ENCODE measurements around the gene NCAPD2. TPM values are rescaled to one million over a fixed set of nuclear protein-coding genes. Genes with fewer than 3 reads are reported as not detected.

The NCAPD2 gene
- total and polyA plus RNA-seq, 12 donors, result 5.4 to 18.8 (median 12.2) TPM

- no peak for DNase-seq
- peaks cover 4 to 31% (median 27%) of the 10 kb centered on the region in 9 donors for H3K4me1 ChIP-seq
- no peaks in the 10 kb centered on the region for H3K27me3 ChIP-seq
- H3K9me3 ChIP-seq, result no peaks in the 10 kb centered on the region
- 7 to 9% methylated on average over 11 of the region's 11 CpGs for WGBS, 2 donors
- peak overlapping the region; percentile 56 to 85 (median 68) for H3K4me3 ChIP-seq
- TF ChIP-seq CTCF (IDR thresholded peaks at IDR 0.05), result no peak
- H3K27ac ChIP-seq, result peak overlapping the region; percentile 92 to 100 (median 98)
- peak in 6 of 8 donors; percentile 1 to 22 (median 8) for ATAC-seq
- H3K36me3 ChIP-seq, result peaks cover 0 to 51% (median 13%) of the 10 kb centered on the region in 9 donors
- intact Hi-C loops (cut with DNase I), result loop anchor here in 1 of 10 donors (5.0 kb wide), 1 partner anchor 81 kb away; the partner anchor contains the start of gene GAPDH
Observed at GRCh38 chr12:6450869-6451347, 43.0 kb upstream of the NCAPD2 start.

- 0 to 2% methylated on average over 27 of the region's 27 CpGs for WGBS, 2 donors
- intact Hi-C loops (cut with DNase I), result loop anchor here in 1 of 10 donors (5.0 kb wide), 1 partner anchor 81 kb away; the partner anchor contains the start of gene GAPDH
- H3K27me3 ChIP-seq, result no peaks in the 10 kb centered on the region
- H3K36me3 ChIP-seq, result peaks cover 0 to 51% (median 13%) of the 10 kb centered on the region in 9 donors
- ATAC-seq, result peak; percentile 91 to 96 (median 94)
- peak within 1 kb of the TSS; percentile 56 to 85 (median 68) for H3K4me3 ChIP-seq
- peak; percentile 84 to 90 for DNase-seq
- peaks cover 4 to 31% (median 27%) of the 10 kb centered on the region in 9 donors for H3K4me1 ChIP-seq
- H3K27ac ChIP-seq, result peak within 1 kb of the TSS; percentile 92 to 100 (median 98)
- TF ChIP-seq CTCF (IDR thresholded peaks at IDR 0.05), result no peak
- no peaks in the 10 kb centered on the region for H3K9me3 ChIP-seq
Observed at GRCh38 chr12:6451348-6452244, 42.3 kb upstream of the NCAPD2 start, which contains the start of gene TAPBPL. Gene TAPBPL (plus strand): TSS chr12:6452042. CDS start chr12:6452249, 207 bp downstream.

DNA sequence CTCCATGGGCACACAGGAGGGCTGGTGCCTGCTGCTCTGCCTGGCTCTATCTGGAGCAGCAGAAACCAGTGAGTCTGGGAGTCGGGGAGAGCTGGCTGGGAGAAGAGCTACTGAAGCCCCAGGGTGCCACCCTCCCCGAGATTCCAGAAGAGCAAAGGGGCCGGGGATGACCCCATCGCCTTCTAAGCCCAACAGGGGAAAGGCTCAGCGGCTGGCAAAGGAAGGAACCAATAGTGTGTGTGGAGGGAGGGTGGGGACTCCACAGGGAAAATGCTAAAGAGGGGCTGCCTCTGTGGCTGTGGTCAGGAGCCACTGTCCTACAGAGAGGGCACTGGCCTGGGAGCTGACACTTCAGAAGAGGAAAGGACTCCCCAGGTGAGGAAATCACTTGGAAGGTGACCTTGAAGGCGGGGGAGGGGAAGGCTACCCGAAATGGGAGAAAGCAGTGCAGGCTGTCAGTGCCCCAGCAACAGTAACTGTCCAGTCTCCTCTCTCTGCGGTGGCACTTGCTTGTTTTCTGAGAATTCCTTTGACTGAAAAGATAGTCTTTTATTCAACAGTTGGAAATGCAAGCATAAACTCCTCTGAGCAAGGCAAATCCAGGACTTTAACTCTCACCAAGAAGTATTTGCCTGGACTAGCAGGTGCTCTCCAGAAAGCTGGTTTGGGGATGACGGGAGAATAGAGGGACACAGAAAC lies 41.5 kb upstream of the NCAPD2 start:
- peaks cover 0 to 53% (median 20%) of the 10 kb centered on the region in 9 donors for H3K36me3 ChIP-seq
- H3K4me3 ChIP-seq, result peak overlapping the region; percentile 56 to 85 (median 68)
- ATAC-seq (peak; percentile 26 to 63 (median 41)), DNase-seq (peak in 1 of 2 donors; percentile 58)
- H3K27me3 ChIP-seq, result no peaks in the 10 kb centered on the region
- H3K9me3 ChIP-seq, result no peaks in the 10 kb centered on the region
- TF ChIP-seq CTCF (IDR thresholded peaks at IDR 0.05), result no peak
- peaks cover 4 to 31% (median 27%) of the 10 kb centered on the region in 9 donors for H3K4me1 ChIP-seq
- 7 to 17% methylated on average over 9 of the region's 9 CpGs for WGBS, 2 donors
- intact Hi-C loops (cut with DNase I), result loop anchor here in 1 of 10 donors (5.0 kb wide), 1 partner anchor 80 kb away; the partner anchor contains the start of gene GAPDH
- peak overlapping the region; percentile 92 to 100 (median 98) for H3K27ac ChIP-seq

Measured in heart right ventricle (tissue), 16 donors.